Activated CD8-positive, alpha-beta T cell treated with anti-CD3 and anti-CD28 coated beads for 36 hours (primary cell): ENCODE results near the gene CCDC172. TPM values are rescaled to one million over a fixed set of nuclear protein-coding genes. Genes with fewer than 3 reads are reported as not detected.

Experiments used
- ATAC-seq: fragments of 200-7000 bp; cut with Tn5 transposase; one replicate; pipeline ENCODE4 v1.10.0; 2021; ENCODE audit warnings: mild to moderate bottlenecking, moderate library complexity
- CTCF ChIA-PET: fragments of 350-600 bp; sonication (Branson Sonifier 250); formaldehyde crosslinking; loops from one replicate; lab custom pipeline; 2021; ENCODE audit warnings: antibody characterized with exemption; lab: Charles Lee
- POLR2A ChIA-PET: fragments of 350-600 bp; sonication (Branson Sonifier 250); formaldehyde crosslinking; loops from one replicate; lab custom pipeline; 2021; ENCODE audit warnings: antibody characterized with exemption; lab: Charles Lee
- DNase-seq: peaks from one replicate; pipeline ENCODE4 v3.0.0-alpha.2; 2020
- H3K27ac Mint-ChIP-seq: one replicate; pipeline ENCODE4 v1.8.0; 2021; ENCODE audit warnings: mild to moderate bottlenecking, mixed read lengths
- H3K27me3 Mint-ChIP-seq: one replicate; pipeline ENCODE4 v1.8.0; 2021; ENCODE audit warnings: mixed read lengths
- H3K36me3 Mint-ChIP-seq: one replicate; pipeline ENCODE4 v1.8.0; 2021; ENCODE audit warnings: low read depth, mixed read lengths
- H3K4me1 Mint-ChIP-seq: one replicate; pipeline ENCODE4 v1.8.0; 2021; ENCODE audit warnings: low read depth, mixed read lengths
- H3K4me3 Mint-ChIP-seq: one replicate; pipeline ENCODE4 v1.8.0; 2021; ENCODE audit warnings: mild to moderate bottlenecking, moderate library complexity, mixed read lengths
- H3K9me3 Mint-ChIP-seq: one replicate; pipeline ENCODE4 v1.8.0; 2021; ENCODE audit warnings: mixed read lengths
- CTCF ChIP-seq: fragments of 200-600 bp; IDR thresholded peaks from one replicate; pipeline ENCODE4 v1.8.0; 2022; ENCODE audit warnings: antibody characterized with exemption, mild to moderate bottlenecking
- intact Hi-C: fragments of 100-400 bp; cut with micrococcal nuclease; formaldehyde crosslinking; loops from one replicate; pipeline ENCODE4 v1.10.0; 2022
- total RNA-seq, 2 experiments: library from RNA; stranded (reverse); gene quantifications; one replicate each; pipeline ENCODE4 v1.2.3, GENCODE V29; 2021

Gene CCDC172
- total RNA-seq, 2 experiments from 2014 or later, result not detected

GRCh38 chr10:116298586-116298985 lies 25.7 kb upstream of the CCDC172 start:
- Mint-ChIP-seq H3K9me3 (no peaks in the 10 kb centered on the region), H3K4me3 (no peak overlapping the region), H3K27me3 (peaks cover 3% of the 10 kb centered on the region), H3K27ac (no peak overlapping the region), H3K36me3 (no peaks in the 10 kb centered on the region), H3K4me1 (no peaks in the 10 kb centered on the region)
- CTCF ChIA-PET, result no interaction called here
- DNase-seq (no peak), ATAC-seq (no peak)
- POLR2A ChIA-PET, result no interaction called here
- intact Hi-C loops, result no loop called here
- no peak for TF ChIP-seq CTCF

GRCh38 chr10:116300542-116300941 lies 23.7 kb upstream of the CCDC172 start:
- TF ChIP-seq CTCF, result no peak
- peaks cover 3% of the 10 kb centered on the region for H3K27me3 Mint-ChIP-seq
- intact Hi-C loops, result no loop called here
- H3K36me3 Mint-ChIP-seq, result no peaks in the 10 kb centered on the region
- no peak overlapping the region for H3K4me3 Mint-ChIP-seq
- no peaks in the 10 kb centered on the region for H3K4me1 Mint-ChIP-seq
- ATAC-seq (no peak), DNase-seq (no peak)
- POLR2A ChIA-PET, result no interaction called here
- CTCF ChIA-PET, result no interaction called here
- no peak overlapping the region for H3K27ac Mint-ChIP-seq
- no peaks in the 10 kb centered on the region for H3K9me3 Mint-ChIP-seq

- H3K27ac Mint-ChIP-seq, result no peak overlapping the region
- DNase-seq (no peak), ATAC-seq (no peak)
- intact Hi-C loops, result no loop called here
- no peaks in the 10 kb centered on the region for H3K4me1 Mint-ChIP-seq
- H3K4me3 Mint-ChIP-seq, result no peak overlapping the region
- no peak for TF ChIP-seq CTCF
- ChIA-PET POLR2A (no interaction called here), CTCF (no interaction called here)
- H3K9me3 Mint-ChIP-seq, result no peaks in the 10 kb centered on the region
- H3K27me3 Mint-ChIP-seq, result peaks cover 3% of the 10 kb centered on the region
- H3K36me3 Mint-ChIP-seq, result no peaks in the 10 kb centered on the region
Measured at GRCh38 chr10:116304923-116305322, 19.3 kb upstream of the CCDC172 start.

GRCh38 chr10:116306847-116307246 lies 17.4 kb upstream of the CCDC172 start:
- Mint-ChIP-seq H3K36me3 (no peaks in the 10 kb centered on the region), H3K9me3 (no peaks in the 10 kb centered on the region), H3K4me1 (no peaks in the 10 kb centered on the region), H3K27ac (no peak overlapping the region), H3K27me3 (peaks cover 3% of the 10 kb centered on the region), H3K4me3 (no peak overlapping the region)
- no peak for TF ChIP-seq CTCF
- no peak for ATAC-seq
- intact Hi-C loops, result no loop called here
- ChIA-PET CTCF (no interaction called here), POLR2A (no interaction called here)
- DNase-seq, result no peak

DNA sequence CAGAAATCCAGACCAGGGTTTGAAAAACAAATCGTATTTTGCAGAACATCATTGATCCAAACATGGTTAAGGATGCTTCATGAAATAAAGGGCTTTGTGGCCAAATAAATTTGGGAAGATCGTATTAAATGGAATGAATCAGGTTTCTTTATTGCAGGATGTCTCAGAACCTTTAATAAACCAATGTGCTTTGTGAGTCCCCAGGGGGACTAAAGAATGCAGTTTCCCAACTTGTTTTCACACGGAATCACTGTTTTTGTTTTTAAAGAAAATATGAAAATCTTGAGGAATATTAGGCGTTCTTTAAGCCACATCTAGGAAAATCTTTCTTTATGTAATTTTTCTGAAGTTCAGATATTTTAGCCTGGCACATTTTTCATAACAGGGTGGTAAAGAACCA lies 16.8 kb upstream of the CCDC172 start:
- intact Hi-C loops, result no loop called here
- DNase-seq (no peak), ATAC-seq (no peak)
- no peaks in the 10 kb centered on the region for H3K9me3 Mint-ChIP-seq
- peaks cover 3% of the 10 kb centered on the region for H3K27me3 Mint-ChIP-seq
- H3K4me3 Mint-ChIP-seq, result no peak overlapping the region
- no peaks in the 10 kb centered on the region for H3K4me1 Mint-ChIP-seq
- POLR2A ChIA-PET, result no interaction called here
- no peaks in the 10 kb centered on the region for H3K36me3 Mint-ChIP-seq
- CTCF ChIA-PET, result no interaction called here
- no peak for TF ChIP-seq CTCF
- H3K27ac Mint-ChIP-seq, result no peak overlapping the region
